CD4-positive, alpha-beta memory T cell (primary cell): ENCODE results near the gene CAPN7. TPM values are rescaled to one million over a fixed set of nuclear protein-coding genes. Genes with fewer than 3 reads are reported as not detected.
"Not testable (repeated sequence)": the region's sequence is repeated elsewhere in the genome, so short reads cannot be mapped to it uniquely, and the experiment has no call there.

ENCODE experiments used
- CTCF ChIA-PET: fragments of 350-600 bp; sonication (Branson Sonifier 250); formaldehyde crosslinking; loops from one replicate; lab custom pipeline; 2021; ENCODE audit warnings: inconsistent platforms; ENCODE audit not compliant: partially characterized antibody; lab: Charles Lee
- POLR2A ChIA-PET: fragments of 350-600 bp; sonication (Branson Sonifier 250); formaldehyde crosslinking; loops from one replicate; lab custom pipeline; 2021; ENCODE audit not compliant: partially characterized antibody; lab: Charles Lee
- DNase-seq, 5 donors: peaks; one replicate each; pipeline versions ENCODE4 v3.0.0 to v3.0.0-alpha.2; 2020 to 2022; ENCODE audit warnings: mixed read lengths in 1 of 5
- H3K27ac ChIP-seq: one replicate; pipeline ENCODE4 v1.7.0; 2013; ENCODE audit warnings: low read depth, low read length
- H3K27me3 ChIP-seq: 2 replicates; pipeline ENCODE4 v1.7.0; 2013; ENCODE audit warnings: mild to moderate bottlenecking, low read length, moderate library complexity; ENCODE audit not compliant: insufficient read depth
- H3K36me3 ChIP-seq: 2 replicates; pipeline ENCODE4 v1.7.0; 2013; ENCODE audit warnings: mild to moderate bottlenecking, low read length, moderate library complexity; ENCODE audit not compliant: insufficient read depth
- H3K4me1 ChIP-seq: 2 replicates; pipeline ENCODE4 v1.7.0; 2013; ENCODE audit warnings: mild to moderate bottlenecking, low read length, moderate library complexity; ENCODE audit not compliant: insufficient read depth
- H3K4me3 ChIP-seq, 2 donors: one replicate each; pipeline ENCODE4 v1.7.0; 2013; ENCODE audit warnings: low read length in 2 of 2, mild to moderate bottlenecking in 1 of 2
- H3K9me3 ChIP-seq, 2 donors: one replicate each; pipeline ENCODE4 v1.7.0; 2013; ENCODE audit warnings: low read length in 2 of 2, control low read depth in 1 of 2; ENCODE audit not compliant: control insufficient read depth in 1 of 2
- H3K27ac Mint-ChIP-seq, 7 donors: one replicate each; pipeline ENCODE4 v1.8.0; 2020 to 2021; ENCODE audit warnings: mixed read lengths in 7 of 7, mild to moderate bottlenecking in 6 of 7, inconsistent platforms in 3 of 7, moderate library complexity in 3 of 7
- H3K27me3 Mint-ChIP-seq, 2 donors: one replicate each; pipeline ENCODE4 v1.8.0; 2020 to 2021; ENCODE audit warnings: mixed read lengths in 2 of 2
- H3K36me3 Mint-ChIP-seq, 2 donors: one replicate each; pipeline ENCODE4 v1.8.0; 2020 to 2021; ENCODE audit warnings: mixed read lengths in 2 of 2, inconsistent platforms in 1 of 2, mild to moderate bottlenecking in 1 of 2
- H3K4me1 Mint-ChIP-seq, 4 donors: one replicate each; pipeline ENCODE4 v1.8.0; 2020 to 2021; ENCODE audit warnings: mixed read lengths in 4 of 4, mild to moderate bottlenecking in 1 of 4
- H3K4me3 Mint-ChIP-seq, 8 donors: one replicate each; pipeline ENCODE4 v1.8.0; 2020 to 2021; ENCODE audit warnings: mixed read lengths in 8 of 8, mild to moderate bottlenecking in 7 of 8, moderate library complexity in 6 of 8, inconsistent platforms in 3 of 8
- H3K9me3 Mint-ChIP-seq, 8 donors: one replicate each; pipeline ENCODE4 v1.8.0; 2020 to 2021; ENCODE audit warnings: mixed read lengths in 8 of 8, mild to moderate bottlenecking in 5 of 8, inconsistent platforms in 3 of 8, moderate library complexity in 1 of 8
- intact Hi-C: fragments of 100-400 bp; cut with micrococcal nuclease; formaldehyde crosslinking; loops from one replicate; pipeline ENCODE4 v1.15.1; 2023
- polyA plus RNA-seq, 2 donors: library from polyadenylated mRNA; unstranded; fragments of 300-500 nt; fragmentation: Illumina TruSeq; gene quantifications; one replicate each; pipeline ENCODE4 v1.2.3, GENCODE V29; 2021
- total RNA-seq, 2 experiments: library from RNA; stranded (reverse); gene quantifications; one replicate each; pipeline ENCODE4 v1.2.3, GENCODE V29; 2021

Gene CAPN7
- total and polyA plus RNA-seq, 4 experiments from 2014 or later = 18.9 to 103 (median 59.6) TPM

- Histone ChIP-seq H3K27me3 (no peaks in the 10 kb centered on the region), H3K36me3 (no peaks in the 10 kb centered on the region), H3K9me3 (no peaks in the 10 kb centered on the region), H3K27ac (no peak overlapping the region), H3K4me3 (no peak overlapping the region), H3K4me1 (no peaks in the 10 kb centered on the region)
- Mint-ChIP-seq H3K27me3 (no peaks in the 10 kb centered on the region), H3K4me3 (no peak overlapping the region), H3K36me3 (no peaks in the 10 kb centered on the region), H3K4me1 (peaks cover 0 to under 1% (median 0%) of the 10 kb centered on the region in 4 donors), H3K27ac (no peak overlapping the region), H3K9me3 (peaks cover 0 to 5% (median 0%) of the 10 kb centered on the region in 8 donors)
- no peak for DNase-seq
- intact Hi-C loops = no loop called here
- ChIA-PET POLR2A (interaction anchor here (0.7 kb wide), 1 partner anchor 66 kb away, joined by 3 read pairs; no protein-coding TSS in a partner anchor), CTCF (no interaction called here)
Observed at GRCh38 chr3:15165061-15165460, 41.0 kb upstream of the CAPN7 start.

DNA sequence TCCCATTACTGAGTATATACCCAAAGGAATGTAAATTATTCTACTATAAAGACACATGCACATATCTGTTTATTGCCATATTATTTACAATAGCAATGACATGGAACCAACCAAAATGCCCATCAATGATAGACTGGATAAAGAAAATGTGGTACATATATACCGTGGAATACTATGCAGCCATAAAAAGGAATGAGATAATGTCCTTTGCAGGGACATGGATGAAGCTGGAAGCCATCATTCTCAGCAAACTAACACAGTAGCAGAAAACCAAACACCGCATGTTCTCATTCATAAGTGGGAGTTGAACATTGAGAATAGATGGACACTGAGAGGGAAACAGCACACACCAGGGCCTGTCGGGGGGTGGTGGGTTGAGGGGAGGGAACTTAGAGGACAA lies 39.7 kb upstream of the CAPN7 start:
- H3K4me1 Mint-ChIP-seq, H3K27me3 ChIP-seq, H3K9me3 ChIP-seq, H3K4me3 Mint-ChIP-seq, H3K36me3 ChIP-seq, H3K4me3 ChIP-seq, CTCF ChIA-PET, H3K9me3 Mint-ChIP-seq, H3K4me1 ChIP-seq, POLR2A ChIA-PET, intact Hi-C loops, H3K27me3 Mint-ChIP-seq, DNase-seq, H3K27ac ChIP-seq, H3K27ac Mint-ChIP-seq, H3K36me3 Mint-ChIP-seq: not testable (repeated sequence)

DNA sequence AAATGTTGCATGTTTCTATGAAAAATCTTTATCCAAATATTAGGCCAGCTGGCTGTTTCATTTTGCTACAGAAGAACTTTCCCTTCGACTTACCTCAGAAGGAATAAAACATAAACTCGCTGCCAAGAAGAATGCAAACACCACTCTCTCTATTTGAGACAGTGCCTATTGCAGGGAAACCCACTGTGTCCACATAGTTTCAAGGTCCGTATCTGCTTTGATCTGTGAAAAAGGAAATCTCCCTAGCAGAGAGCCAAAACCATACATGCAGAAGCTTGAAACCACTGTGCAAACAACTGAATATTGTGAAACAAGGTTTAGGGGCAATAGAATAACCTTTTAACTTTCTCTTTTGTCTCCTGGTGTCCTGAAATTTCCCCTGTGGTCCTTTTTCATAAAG lies 35.0 kb upstream of the CAPN7 start:
- Histone ChIP-seq H3K27me3 (peaks cover 4% of the 10 kb centered on the region), H3K9me3 (no peaks in the 10 kb centered on the region), H3K4me1 (no peaks in the 10 kb centered on the region), H3K4me3 (no peak overlapping the region), H3K27ac (no peak overlapping the region), H3K36me3 (no peaks in the 10 kb centered on the region)
- no peaks in the 10 kb centered on the region for H3K9me3 Mint-ChIP-seq
- H3K36me3 Mint-ChIP-seq = no peaks in the 10 kb centered on the region
- H3K27ac Mint-ChIP-seq = no peak overlapping the region
- H3K4me3 Mint-ChIP-seq = no peak overlapping the region
- intact Hi-C loops = no loop called here
- DNase-seq = no peak
- H3K27me3 Mint-ChIP-seq = peaks cover 11 to 12% of the 10 kb centered on the region in 2 donors
- CTCF ChIA-PET = no interaction called here
- H3K4me1 Mint-ChIP-seq = no peaks in the 10 kb centered on the region
- POLR2A ChIA-PET = no interaction called here

GRCh38 chr3:15172806-15173205 lies 33.2 kb upstream of the CAPN7 start:
- Histone ChIP-seq H3K9me3 (no peaks in the 10 kb centered on the region), H3K4me1 (no peaks in the 10 kb centered on the region), H3K27me3 (peaks cover 7% of the 10 kb centered on the region), H3K27ac (no peak overlapping the region), H3K4me3 (no peak overlapping the region), H3K36me3 (no peaks in the 10 kb centered on the region)
- Mint-ChIP-seq H3K36me3 (no peaks in the 10 kb centered on the region), H3K9me3 (no peaks in the 10 kb centered on the region), H3K27ac (no peak overlapping the region), H3K4me3 (no peak overlapping the region), H3K27me3 (peaks cover 11 to 14% of the 10 kb centered on the region in 2 donors), H3K4me1 (no peaks in the 10 kb centered on the region)
- CTCF ChIA-PET = no interaction called here
- DNase-seq = no peak
- POLR2A ChIA-PET = no interaction called here
- intact Hi-C loops = no loop called here

- Mint-ChIP-seq H3K36me3 (no peaks in the 10 kb centered on the region), H3K27ac (no peak overlapping the region)
Observed at GRCh38 chr3:15174953-15175352, 31.1 kb upstream of the CAPN7 start.

GRCh38 chr3:15175605-15176004 lies 30.4 kb upstream of the CAPN7 start:
- H3K27me3 ChIP-seq = peaks cover 7% of the 10 kb centered on the region
- no peak overlapping the region for H3K4me3 ChIP-seq
- Mint-ChIP-seq H3K27me3 (peaks cover 15 to 21% of the 10 kb centered on the region in 2 donors), H3K36me3 (no peaks in the 10 kb centered on the region), H3K27ac (no peak overlapping the region), H3K9me3 (no peaks in the 10 kb centered on the region), H3K4me1 (peaks cover 0 to 6% (median 1%) of the 10 kb centered on the region in 4 donors), H3K4me3 (no peak overlapping the region)
- CTCF ChIA-PET = no interaction called here
- DNase-seq = no peak
- H3K27ac ChIP-seq = no peak overlapping the region
- POLR2A ChIA-PET = no interaction called here
- intact Hi-C loops = no loop called here
- H3K36me3 ChIP-seq = no peaks in the 10 kb centered on the region
- no peaks in the 10 kb centered on the region for H3K4me1 ChIP-seq
- no peaks in the 10 kb centered on the region for H3K9me3 ChIP-seq

More at GRCh38 chr3:15174953-15175352, 31.1 kb upstream of the CAPN7 start:
- intact Hi-C loops = no loop called here
- Mint-ChIP-seq H3K4me3 (no peak overlapping the region), H3K4me1 (peaks cover 0 to 4% (median 1%) of the 10 kb centered on the region in 4 donors), H3K9me3 (no peaks in the 10 kb centered on the region), H3K27me3 (peaks cover 15 to 18% of the 10 kb centered on the region in 2 donors)
- Histone ChIP-seq H3K36me3 (no peaks in the 10 kb centered on the region), H3K27me3 (peaks cover 7% of the 10 kb centered on the region), H3K4me1 (no peaks in the 10 kb centered on the region), H3K9me3 (no peaks in the 10 kb centered on the region), H3K4me3 (no peak overlapping the region), H3K27ac (no peak overlapping the region)
- no peak for DNase-seq
- POLR2A ChIA-PET = no interaction called here
- CTCF ChIA-PET = no interaction called here

DNA sequence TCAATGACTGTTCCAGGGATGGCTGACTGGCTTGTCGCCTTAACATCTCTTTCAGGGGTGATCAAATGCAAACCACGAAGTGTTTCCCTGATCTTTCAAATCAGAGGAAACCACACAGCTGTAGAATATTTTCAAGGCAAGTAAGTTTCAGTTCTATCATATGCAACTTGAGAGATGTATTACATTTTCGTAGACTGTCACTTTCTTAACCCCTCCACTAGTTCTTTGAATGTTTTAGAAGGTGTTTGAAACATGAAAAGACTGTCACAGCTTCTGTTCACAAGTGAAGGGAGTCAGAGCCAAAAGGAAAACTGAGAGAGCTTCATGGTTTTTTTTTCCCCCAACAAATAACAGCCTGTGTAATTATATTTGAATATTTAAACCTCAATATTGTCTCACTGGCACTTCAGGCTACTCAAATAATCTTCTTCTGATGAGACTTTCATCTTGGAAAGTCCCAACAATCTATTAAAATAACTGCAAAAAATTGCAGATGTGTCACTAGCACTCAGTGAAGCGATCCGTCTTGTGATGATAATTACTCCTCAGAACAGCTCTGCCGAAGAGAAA lies 25.9 kb upstream of the CAPN7 start:
- H3K9me3 Mint-ChIP-seq = no peaks in the 10 kb centered on the region
- ChIA-PET POLR2A (no interaction called here), CTCF (interaction anchor here (1.4 kb wide), 1 partner anchor 60 kb away, joined by 3 read pairs; no protein-coding TSS in a partner anchor)
- no peak for DNase-seq
- Histone ChIP-seq H3K4me1 (no peaks in the 10 kb centered on the region), H3K4me3 (no peak overlapping the region), H3K36me3 (no peaks in the 10 kb centered on the region), H3K9me3 (no peaks in the 10 kb centered on the region), H3K27me3 (peaks cover 7% of the 10 kb centered on the region), H3K27ac (no peak overlapping the region)
- intact Hi-C loops = no loop called here
- peaks cover 11 to 25% of the 10 kb centered on the region in 2 donors for H3K27me3 Mint-ChIP-seq
- peaks cover 0 to 6% (median 1%) of the 10 kb centered on the region in 4 donors for H3K4me1 Mint-ChIP-seq
- no peaks in the 10 kb centered on the region for H3K36me3 Mint-ChIP-seq
- H3K4me3 Mint-ChIP-seq = peak overlapping the region in 1 of 8 donors; percentile 13
- H3K27ac Mint-ChIP-seq = no peak overlapping the region
